HG03442 (cell line): ENCODE data around the gene OLFM1.

Source experiments
- ATAC-seq: cut with Tn5 transposase; IDR thresholded peaks from one replicate; pipeline ENCODE4 v1.9.1; 2021; ENCODE audit warnings: mild to moderate bottlenecking, moderate library complexity; ENCODE audit not compliant: unreplicated experiment

OLFM1 gene

DNA sequence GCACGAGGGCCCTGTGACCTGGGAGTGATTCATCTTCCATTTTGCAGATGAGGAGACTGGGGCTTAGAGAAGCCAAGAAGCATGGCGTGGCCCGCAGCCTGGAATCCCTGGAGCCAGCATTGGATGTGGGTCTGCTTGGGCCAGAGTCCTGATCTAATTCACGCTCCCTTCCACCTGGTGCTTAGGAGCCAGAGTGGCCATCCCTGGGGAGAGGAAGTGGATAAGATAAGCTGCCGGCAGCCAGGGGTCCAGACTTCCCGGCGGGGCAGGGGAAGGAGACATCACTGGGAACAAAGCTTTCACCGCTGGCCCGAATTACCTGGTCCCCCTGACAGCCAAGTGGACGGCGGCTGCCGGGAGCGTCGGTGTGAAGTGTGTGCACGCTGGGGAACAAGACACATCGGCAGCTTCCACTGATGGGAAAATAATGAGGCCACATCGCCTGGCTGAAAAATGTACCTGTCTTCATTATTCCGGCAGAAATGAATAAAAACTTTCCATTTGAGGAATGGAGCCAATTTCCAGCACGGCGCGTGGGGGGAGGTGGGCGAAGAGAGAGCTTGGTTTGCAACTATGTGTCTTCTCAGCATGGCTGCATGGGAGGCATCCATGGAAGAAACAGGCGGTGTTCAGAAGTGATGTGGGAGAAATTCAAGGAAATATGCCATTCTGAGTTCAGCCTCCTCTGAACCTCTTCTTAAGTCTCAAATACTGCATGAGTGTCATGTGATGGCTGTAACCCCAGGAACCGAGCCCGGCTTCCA lies 78.5 kb downstream of the OLFM1 start:
- ATAC-seq = no peak

DNA sequence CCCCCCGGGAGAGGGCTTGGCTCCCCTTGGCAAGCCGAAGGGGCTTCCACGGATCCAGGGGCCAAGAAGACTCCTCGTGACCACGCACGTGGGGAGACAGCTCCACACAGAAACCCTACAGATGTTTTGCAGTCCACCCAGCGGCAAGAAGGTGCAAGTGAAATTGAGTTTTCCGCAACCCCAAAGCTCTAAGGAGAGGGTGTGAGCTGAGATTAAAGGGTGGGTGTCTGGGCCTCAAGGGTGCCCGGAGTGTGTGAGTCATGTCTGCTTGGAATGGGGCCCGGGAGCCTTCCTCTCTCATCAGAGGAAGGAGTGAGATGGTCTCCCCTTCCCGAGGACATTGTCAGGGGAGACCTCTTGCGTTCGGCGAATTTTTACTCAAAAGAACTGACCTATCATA lies 79.1 kb downstream of the OLFM1 start:
- ATAC-seq = no peak

DNA sequence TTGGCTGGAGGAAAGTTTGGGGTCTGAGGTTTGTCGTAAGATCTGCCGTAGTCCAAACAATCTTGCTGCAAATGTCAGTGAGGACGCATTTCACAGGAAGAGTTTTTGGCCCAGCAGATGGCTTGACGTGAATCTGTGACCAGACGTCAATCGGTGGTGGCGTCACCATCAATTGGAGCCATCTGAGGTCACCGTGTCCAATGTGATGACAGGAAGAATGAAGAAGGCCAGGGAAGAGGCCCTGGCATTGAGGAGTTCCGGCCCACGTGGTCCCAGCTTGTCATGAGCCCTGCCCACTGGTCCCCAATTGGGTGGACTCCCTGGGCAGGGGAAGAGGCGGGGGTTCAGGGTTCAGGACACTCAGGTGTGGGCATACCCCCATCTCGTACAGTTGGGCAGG lies 79.9 kb downstream of the OLFM1 start:
- ATAC-seq = no peak

DNA sequence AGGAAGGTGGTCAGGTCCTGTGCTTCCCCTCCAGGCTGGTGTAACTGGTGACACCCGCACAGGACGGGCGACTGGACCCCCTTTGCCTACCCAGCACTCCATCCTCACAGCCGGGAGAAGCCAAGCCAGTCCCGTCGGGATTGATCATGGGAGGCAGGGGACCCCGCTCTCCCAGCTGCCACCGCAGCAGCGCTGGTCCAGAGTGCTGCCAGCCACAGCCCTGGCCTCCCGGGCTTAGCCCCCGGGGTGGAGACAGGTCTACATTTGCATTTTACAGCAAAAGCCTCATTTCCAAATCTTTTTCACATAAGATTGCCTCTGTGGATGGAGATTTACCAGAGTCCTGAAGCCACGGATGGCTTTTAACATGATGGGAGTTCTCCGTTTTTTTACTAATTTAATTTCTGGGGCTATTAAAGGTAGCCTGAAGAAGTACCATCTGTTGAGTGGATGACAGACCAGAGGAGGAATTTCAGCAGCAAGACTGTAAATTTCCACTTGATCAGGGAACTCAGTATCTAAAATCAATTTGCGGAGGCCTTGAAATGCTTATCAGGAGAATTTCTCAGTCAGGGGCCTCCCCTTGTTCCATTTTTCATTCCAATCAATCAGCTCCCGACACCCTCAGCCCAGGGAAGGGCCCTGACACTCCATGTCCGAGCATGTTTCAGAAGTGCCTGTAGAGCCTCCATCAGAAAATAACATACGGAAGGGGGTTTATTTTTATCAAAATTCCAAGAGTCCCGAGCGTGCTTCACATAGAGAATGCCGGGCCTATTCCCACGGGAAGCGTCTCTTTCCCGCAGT lies 80.6 kb downstream of the OLFM1 start:
- no peak for ATAC-seq

DNA sequence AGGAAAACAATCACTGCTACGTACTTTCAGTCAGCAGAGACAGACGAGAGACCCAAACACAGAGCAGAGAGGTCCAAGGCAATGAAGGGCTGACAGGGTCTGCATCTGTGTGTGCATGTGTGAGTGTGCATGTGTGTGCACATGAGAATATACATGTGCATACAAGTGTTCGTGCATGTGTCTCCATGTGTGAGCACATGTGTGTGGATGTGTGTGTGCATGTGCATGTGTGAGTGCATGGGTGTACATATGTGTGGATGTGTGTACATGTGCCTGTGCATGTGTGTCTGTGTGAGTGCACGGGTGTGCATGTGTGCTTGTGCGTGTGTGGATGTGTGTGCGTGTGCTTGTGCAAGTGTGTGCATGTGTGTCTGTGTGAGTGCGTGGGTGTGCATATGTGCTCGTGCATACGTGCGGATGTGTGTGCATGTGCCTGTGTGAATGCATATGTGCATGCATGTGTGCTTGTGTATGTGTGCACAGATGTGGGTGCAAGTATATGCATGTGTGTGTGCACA lies 82.3 kb downstream of the OLFM1 start:
- ATAC-seq = no peak

DNA sequence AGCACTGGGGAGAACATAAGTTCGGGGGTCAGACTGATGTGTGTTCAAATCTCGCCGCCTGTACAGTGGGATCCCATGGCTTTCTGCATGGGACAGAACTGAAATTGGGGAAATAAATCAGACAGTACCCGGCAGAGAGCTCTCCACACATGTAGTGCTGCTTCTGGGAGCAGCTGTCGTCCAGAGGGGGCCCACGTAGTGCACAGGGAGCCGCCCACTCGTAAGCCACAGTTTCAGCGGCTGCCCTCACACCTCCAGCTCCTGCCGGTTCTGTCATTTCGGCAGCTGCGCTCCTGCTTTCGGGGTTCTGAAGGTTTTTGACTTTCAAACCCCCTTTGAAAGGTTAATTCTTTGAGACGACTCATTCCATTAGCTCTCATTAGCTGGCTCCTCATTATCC lies 83.1 kb downstream of the OLFM1 start:
- no peak for ATAC-seq
